LNCAP (cell line): ENCODE measurements around the gene OMA1.

Experiments
- CTCF ChIP-seq: fragments of 450-650 bp; IDR thresholded peaks from 2 replicates; pipeline ENCODE4 v1.5.1; 2017; ENCODE audit warnings: mild to moderate bottlenecking

Gene OMA1

GRCh38 chr1:58446368-58446767 is 100.2 kb downstream of the OMA1 start:
- TF ChIP-seq CTCF, result no peak

- TF ChIP-seq CTCF, result no peak
These were observed 102.3 kb downstream of the OMA1 start for GRCh38 chr1:58443986-58444868.

DNA sequence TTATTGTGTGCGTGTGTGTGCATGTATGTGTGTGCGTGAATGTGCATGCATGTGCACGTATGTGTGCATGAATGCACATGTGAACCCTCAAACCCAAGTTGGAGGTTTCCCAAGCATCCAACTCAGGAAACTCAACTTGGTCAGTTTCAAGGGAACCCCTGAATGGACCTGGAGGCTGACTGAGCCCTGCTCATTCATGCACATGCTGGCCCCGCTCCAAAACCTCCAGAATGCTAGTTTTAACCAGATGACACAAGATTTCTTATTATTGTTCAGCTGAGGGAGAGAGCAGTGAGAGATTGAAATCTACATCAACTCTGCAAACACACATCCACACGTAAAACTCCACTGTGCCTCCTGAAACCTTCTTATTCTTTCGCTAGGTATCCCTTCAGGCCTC is 104.4 kb downstream of the OMA1 start:
- TF ChIP-seq CTCF, result no peak

GRCh38 chr1:58441699-58442098 is 104.8 kb downstream of the OMA1 start:
- no peak for TF ChIP-seq CTCF

DNA sequence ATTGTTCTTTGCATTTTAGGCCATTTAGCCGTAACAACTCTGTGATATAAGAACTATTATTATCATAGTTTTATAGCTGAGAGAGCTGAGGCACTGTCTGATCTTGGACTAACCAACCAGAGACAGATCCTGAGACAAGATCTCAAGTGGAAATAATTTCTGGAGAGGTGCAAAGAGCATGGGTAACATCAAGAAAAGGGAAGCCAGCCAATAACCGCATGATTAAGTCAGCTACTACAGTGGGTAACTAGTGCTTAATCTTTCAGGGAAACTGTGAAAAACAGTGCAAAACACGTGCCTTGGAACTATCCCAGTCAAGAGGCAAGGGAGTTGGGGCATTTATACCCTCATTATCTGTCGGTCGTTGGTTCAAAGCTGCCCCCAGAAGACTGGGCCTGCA is 105.8 kb downstream of the OMA1 start:
- TF ChIP-seq CTCF, result no peak

DNA sequence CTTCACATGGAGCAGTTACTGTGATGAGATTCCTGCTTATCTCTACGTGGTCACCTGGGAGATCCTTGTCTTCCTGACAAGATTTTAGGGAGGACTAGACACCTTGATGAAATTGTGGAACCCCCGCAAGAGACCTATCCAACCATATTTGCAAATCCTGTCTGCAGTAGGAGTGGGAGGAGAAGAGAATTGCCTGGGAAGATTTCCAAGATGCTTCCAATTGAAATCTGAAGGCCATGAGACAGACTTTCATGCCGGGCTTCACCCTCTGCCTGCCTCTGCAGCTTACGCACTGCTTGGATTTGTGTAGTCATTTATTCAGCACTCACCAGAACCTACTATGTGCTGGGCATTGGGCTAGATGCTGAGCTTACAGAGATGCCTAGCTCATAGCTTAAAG is 106.6 kb downstream of the OMA1 start:
- TF ChIP-seq CTCF, result no peak

GRCh38 chr1:58438468-58438867 is 108.1 kb downstream of the OMA1 start:
- TF ChIP-seq CTCF, result no peak
